GM12878 (cell line): Measurements from ENCODE around the gene BRCA1. TPM values are rescaled to one million over a fixed set of nuclear protein-coding genes. Genes with fewer than 3 reads are reported as not detected.

ENCODE experiments used
- ATAC-seq: fragments of 200-7000 bp; cut with Tn5 transposase; 3 replicates; pipeline ENCODE4 v1.9.1; 2020; ENCODE audit warnings: mild to moderate bottlenecking, moderate library complexity
- BruUV-seq: library from RNA; stranded (reverse); fragments of 400-500 nt; replicated peaks from 2 replicates; lab custom pipeline; 2021; lab: Mats Ljungman, UMichigan
- CTCF ChIA-PET: fragments of 300-600 bp; sonication (Branson Sonifier 250); formaldehyde crosslinking; extraction: SDS; loops from one replicate; lab custom pipeline; 2021; ENCODE audit warnings: inconsistent platforms; lab: Yijun Ruan, JAX
- POLR2A ChIA-PET: fragments of 350-600 bp; formaldehyde crosslinking; extraction: SDS; loops from one replicate; lab custom pipeline; 2021; ENCODE audit warnings: inconsistent platforms; lab: Charles Lee
- RAD21 ChIA-PET: fragments of 300-600 bp; sonication (Branson Sonifier 250); formaldehyde crosslinking; loops from one replicate; lab custom pipeline; 2023; ENCODE audit warnings: antibody characterized with exemption; ENCODE audit not compliant: unreplicated experiment; lab: Charles Lee
- SMC1A ChIA-PET: fragments of 300-600 bp; sonication (Branson Sonifier 250); formaldehyde crosslinking; loops from one replicate; lab custom pipeline; 2023; ENCODE audit not compliant: unreplicated experiment, uncharacterized antibody; lab: Charles Lee
- DNase-seq: peaks from one replicate; pipeline ENCODE4 v3.0.0-alpha.2; 2011; ENCODE audit warnings: low read depth, low spot score
- FAIRE-seq: peaks from 3 replicates; lab custom pipeline; 2011; peaks lifted over from hg19 to GRCh38; lab: Jason Lieb, UNC
- H2AFZ ChIP-seq: 2 replicates; pipeline ENCODE4 v1.6.0; 2011; ENCODE audit warnings: low read depth, low read length, control low read depth; ENCODE audit not compliant: control insufficient read depth
- H3K27ac ChIP-seq: 2 replicates; pipeline ENCODE4 v1.5.1; 2011; ENCODE audit warnings: control low read depth; ENCODE audit not compliant: control insufficient read depth, insufficient read depth
- H3K27me3 ChIP-seq, 2 experiments: replicated peaks in 1 of 2; 2 replicates each; pipeline versions ENCODE4 v1.6.0 to v1.6.1; 2011; ENCODE audit warnings: low read length in 1 of 2; ENCODE audit not compliant: control insufficient read depth in 2 of 2, insufficient read depth in 2 of 2
- H3K36me3 ChIP-seq, 2 experiments: 2 replicates each; pipeline ENCODE4 v1.5.1; 2011; ENCODE audit warnings: low read length in 1 of 2; ENCODE audit not compliant: control insufficient read depth in 2 of 2, insufficient read depth in 2 of 2
- H3K4me1 ChIP-seq: 2 replicates; pipeline ENCODE4 v1.6.1; 2011; ENCODE audit warnings: mild to moderate bottlenecking, low read length, moderate library complexity, mixed read lengths; ENCODE audit not compliant: control insufficient read depth, insufficient read depth
- H3K4me2 ChIP-seq: 2 replicates; pipeline ENCODE4 v1.6.0; 2011; ENCODE audit warnings: control low read depth; ENCODE audit not compliant: control insufficient read depth, insufficient read depth
- H3K4me3 ChIP-seq: fragments of 200-600 bp; sonication (generic); 2 replicates; pipeline ENCODE4 v1.5.1; 2016
- H3K79me2 ChIP-seq: 2 replicates; pipeline ENCODE4 v1.6.0; 2011; ENCODE audit warnings: low read length; ENCODE audit not compliant: control insufficient read depth, insufficient read depth
- H3K9ac ChIP-seq: 2 replicates; pipeline ENCODE4 v1.8.0; 2011; ENCODE audit warnings: low read length, control low read depth, mixed read lengths; ENCODE audit not compliant: control insufficient read depth, insufficient read depth
- H3K9me3 ChIP-seq: replicated peaks from 3 replicates; pipeline ENCODE4 v1.5.1; 2011; ENCODE audit warnings: mild to moderate bottlenecking, low read length; ENCODE audit not compliant: control insufficient read depth, insufficient read depth
- H4K20me1 ChIP-seq: 2 replicates; pipeline ENCODE4 v1.6.0; 2011; ENCODE audit not compliant: control insufficient read depth, insufficient read depth
- CBX3 ChIP-seq: fragments of 200-600 bp; sonication (generic); IDR thresholded peaks from 2 replicates; pipeline ENCODE4 v1.6.1; 2016; ENCODE audit warnings: low read depth, borderline replicate concordance
- JUNB ChIP-seq: IDR thresholded peaks from 2 replicates; pipeline ENCODE4 v1.6.1; 2016; ENCODE audit warnings: antibody characterized with exemption, mild to moderate bottlenecking
- STAT3 ChIP-seq: IDR thresholded peaks from 2 replicates; pipeline ENCODE4 v1.6.1; 2011; ENCODE audit warnings: low read depth, low read length, improper control_type of control experiment
- ZBTB40 ChIP-seq: fragments of 450-650 bp; IDR thresholded peaks from 2 replicates; pipeline ENCODE4 v1.6.1; 2016; ENCODE audit warnings: mild to moderate bottlenecking, moderate library complexity, borderline replicate concordance
- ZNF24 ChIP-seq: fragments of 450-650 bp; IDR thresholded peaks from 2 replicates; pipeline ENCODE4 v1.6.1; 2017; ENCODE audit warnings: antibody characterized with exemption, mild to moderate bottlenecking
- WGBS: methylation state at CpG from one replicate; pipeline ENCODE4 v1.1.6; 2016; ENCODE audit warnings: low lambda C conversion rate; ENCODE audit not compliant: insufficient replicate concordance, insufficient coverage; ENCODE audit errors: missing lambda C conversion rate; 5-methylcytosine and 5-hydroxymethylcytosine counted together
- in situ Hi-C: fragments of 300-500 bp; cut with MboI; formaldehyde crosslinking; loops from 9 replicates; pipeline ENCODE4 v1.14.3; 2018; ENCODE audit warnings: mixed read lengths
- intact Hi-C: fragments of 100-400 bp; cut with micrococcal nuclease; formaldehyde crosslinking; loops from one replicate; pipeline ENCODE4 v1.14.2; 2022; ENCODE audit not compliant: unreplicated experiment
- polyA plus RNA-seq, 11 experiments: library from polyadenylated mRNA; depleted of rRNA in 4 of 11; unstranded in 6 of 11; stranded (reverse) in 5 of 11; fragments of >200 nt; fragmentation: Nextera tagmentation in 4 of 11; fragmentation: Illumina TruSeq in 1 of 11; extraction: Ambion mirVana in 4 of 11; extraction: Trizol in 1 of 11; gene quantifications; 1 replicate in 1 of 11; 2 replicates in 10 of 11; pipeline versions ENCODE4 v1.2.1 to v1.2.3, GENCODE V29; 2011 to 2016; ENCODE audit warnings: inconsistent platforms in 2 of 11, missing spikeins in 2 of 11, low read depth in 1 of 11
- total RNA-seq, 4 experiments: library from RNA; depleted of rRNA in 3 of 4; stranded (reverse); fragments of >200 nt in 3 of 4; fragmentation: Illumina TruSeq in 1 of 4; extraction: Trizol in 1 of 4; gene quantifications; 2 replicates each; pipeline versions ENCODE4 v1.2.1 to v1.2.3, GENCODE V29; 2013 to 2021
- TF ChIP-seq, protein P1 (sequence below): fragments of 450-650 bp; IDR thresholded peaks from 2 replicates; pipeline ENCODE4 v1.6.1; 2017; ENCODE audit warnings: low read depth, mild to moderate bottlenecking, moderate library complexity

Gene BRCA1
- total and polyA plus RNA-seq, 10 of the 15 experiments (the other 5 are each of a cell fraction or from before 2014, with no cell fraction given): 16.8 to 71.2 (median 44.2) TPM

DNA sequence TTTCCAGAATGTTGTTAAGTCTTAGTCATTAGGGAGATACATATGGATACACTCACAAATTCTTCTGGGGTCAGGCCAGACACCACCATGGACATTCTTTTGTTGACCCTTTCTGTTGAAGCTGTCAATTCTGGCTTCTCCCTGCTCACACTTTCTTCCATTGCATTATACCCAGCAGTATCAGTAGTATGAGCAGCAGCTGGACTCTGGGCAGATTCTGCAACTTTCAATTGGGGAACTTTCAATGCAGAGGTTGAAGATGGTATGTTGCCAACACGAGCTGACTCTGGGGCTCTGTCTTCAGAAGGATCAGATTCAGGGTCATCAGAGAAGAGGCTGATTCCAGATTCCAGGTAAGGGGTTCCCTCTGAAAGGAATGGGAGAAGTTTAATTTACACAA is 54.3 kb downstream of the BRCA1 start:
- peaks cover 0 to 8% of the 10 kb centered on the region in 2 experiments; a peak in 2 of 4 replicates for H3K36me3 ChIP-seq
- WGBS: 43% methylated on average over 1 of the region's 1 CpG
- no peaks in the 10 kb centered on the region for H3K79me2 ChIP-seq
- CTCF ChIA-PET: no interaction called here
- intact Hi-C loops (no loop called here), in situ Hi-C loops (no loop called here)
- no peak overlapping the region for H3K4me3 ChIP-seq
- no peak for TF ChIP-seq ZNF24
- TF ChIP-seq, protein P1, sequence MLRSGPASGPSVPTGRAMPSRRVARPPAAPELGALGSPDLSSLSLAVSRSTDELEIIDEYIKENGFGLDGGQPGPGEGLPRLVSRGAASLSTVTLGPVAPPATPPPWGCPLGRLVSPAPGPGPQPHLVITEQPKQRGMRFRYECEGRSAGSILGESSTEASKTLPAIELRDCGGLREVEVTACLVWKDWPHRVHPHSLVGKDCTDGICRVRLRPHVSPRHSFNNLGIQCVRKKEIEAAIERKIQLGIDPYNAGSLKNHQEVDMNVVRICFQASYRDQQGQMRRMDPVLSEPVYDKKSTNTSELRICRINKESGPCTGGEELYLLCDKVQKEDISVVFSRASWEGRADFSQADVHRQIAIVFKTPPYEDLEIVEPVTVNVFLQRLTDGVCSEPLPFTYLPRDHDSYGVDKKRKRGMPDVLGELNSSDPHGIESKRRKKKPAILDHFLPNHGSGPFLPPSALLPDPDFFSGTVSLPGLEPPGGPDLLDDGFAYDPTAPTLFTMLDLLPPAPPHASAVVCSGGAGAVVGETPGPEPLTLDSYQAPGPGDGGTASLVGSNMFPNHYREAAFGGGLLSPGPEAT: no peak
- TF ChIP-seq CBX3: no peak
- no peak for TF ChIP-seq JUNB
- no peak for TF ChIP-seq STAT3
- TF ChIP-seq ZBTB40: no peak
- H4K20me1 ChIP-seq: no peaks in the 10 kb centered on the region
- RAD21 ChIA-PET: no interaction called here
- no peaks in the 10 kb centered on the region for H3K27me3 ChIP-seq
- no peaks in the 10 kb centered on the region for H3K4me1 ChIP-seq
- no peak overlapping the region for H3K4me2 ChIP-seq
- ATAC-seq: no peak
- POLR2A ChIA-PET: no interaction called here
- no peak overlapping the region for H3K27ac ChIP-seq
- no peaks in the 10 kb centered on the region for H3K9me3 ChIP-seq
- no peak overlapping the region for H2AFZ ChIP-seq
- DNase-seq: no peak
- no peak overlapping the region for H3K9ac ChIP-seq
- no TSS peak for BruUV-seq
- no peak for FAIRE-seq
- SMC1A ChIA-PET: interaction anchor here (1.6 kb wide), 1 partner anchor 14 kb away, joined by 4 read pairs; no protein-coding TSS in a partner anchor
